A673 (cell line): ENCODE measurements around the gene FAM234B.

Experiments used
- CTCF ChIP-seq: fragments of 300-800, 200-600 bp; sonication (generic); conservative IDR thresholded peaks from 2 replicates; pipeline ENCODE4 v1.5.1; 2017; ENCODE audit warnings: low read depth, mild to moderate bottlenecking, antibody characterized with exemption, low read length, moderate library complexity, mixed read lengths
- EZH2 ChIP-seq: fragments of 200-600 bp; sonication (generic); IDR thresholded peaks from 2 replicates; pipeline ENCODE4 v1.6.1; 2017; ENCODE audit warnings: borderline replicate concordance, low read depth, mild to moderate bottlenecking, mixed read lengths, antibody characterized with exemption, low read length; ENCODE audit not compliant: poor library complexity, severe bottlenecking

GRCh38 chr12:13090054-13090453 lies 45.9 kb downstream of the FAM234B start:
- TF ChIP-seq EZH2 (no peak), CTCF (no peak)
